Testis (tissue), 2 donors: Measurements from ENCODE around the gene LCLAT1.

Source experiments
- POLR2A ChIP-seq: fragments of 450-650 bp; IDR thresholded peaks from one replicate; pipeline ENCODE4 v1.6.1; 2017; ENCODE audit warnings: antibody characterized with exemption, mild to moderate bottlenecking, moderate library complexity
- TF ChIP-seq, protein P1 (sequence below), 3 experiments: fragments of 450-650 bp in 2 of 3; fragments of 200-600 bp in 1 of 3; sonication (generic) in 1 of 3; IDR thresholded peaks; one replicate each; pipeline ENCODE4 v1.5.1; 2016 to 2019; ENCODE audit warnings: antibody characterized with exemption in 3 of 3, mild to moderate bottlenecking in 2 of 3, moderate library complexity in 1 of 3

DNA sequence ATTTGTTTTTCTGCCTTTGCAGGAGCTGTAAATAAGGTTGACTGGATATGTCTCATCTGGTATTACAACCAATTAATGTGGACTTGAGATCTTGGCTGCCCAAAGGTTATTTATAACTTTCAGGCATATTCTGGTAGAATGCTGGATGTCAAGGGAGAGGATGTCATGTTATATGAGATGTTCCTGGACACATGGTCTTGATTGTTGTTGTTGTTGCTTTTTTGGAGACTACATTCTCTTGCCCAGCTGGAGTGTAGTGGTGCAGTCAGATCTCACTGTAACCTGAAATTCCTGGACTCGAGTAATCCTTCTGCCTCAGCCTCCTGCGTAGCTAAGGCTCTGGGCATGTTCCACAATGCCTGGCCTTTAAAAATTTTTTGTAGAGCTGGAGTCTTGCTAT lies 83.3 kb downstream of the LCLAT1 start:
- TF ChIP-seq, protein P1, sequence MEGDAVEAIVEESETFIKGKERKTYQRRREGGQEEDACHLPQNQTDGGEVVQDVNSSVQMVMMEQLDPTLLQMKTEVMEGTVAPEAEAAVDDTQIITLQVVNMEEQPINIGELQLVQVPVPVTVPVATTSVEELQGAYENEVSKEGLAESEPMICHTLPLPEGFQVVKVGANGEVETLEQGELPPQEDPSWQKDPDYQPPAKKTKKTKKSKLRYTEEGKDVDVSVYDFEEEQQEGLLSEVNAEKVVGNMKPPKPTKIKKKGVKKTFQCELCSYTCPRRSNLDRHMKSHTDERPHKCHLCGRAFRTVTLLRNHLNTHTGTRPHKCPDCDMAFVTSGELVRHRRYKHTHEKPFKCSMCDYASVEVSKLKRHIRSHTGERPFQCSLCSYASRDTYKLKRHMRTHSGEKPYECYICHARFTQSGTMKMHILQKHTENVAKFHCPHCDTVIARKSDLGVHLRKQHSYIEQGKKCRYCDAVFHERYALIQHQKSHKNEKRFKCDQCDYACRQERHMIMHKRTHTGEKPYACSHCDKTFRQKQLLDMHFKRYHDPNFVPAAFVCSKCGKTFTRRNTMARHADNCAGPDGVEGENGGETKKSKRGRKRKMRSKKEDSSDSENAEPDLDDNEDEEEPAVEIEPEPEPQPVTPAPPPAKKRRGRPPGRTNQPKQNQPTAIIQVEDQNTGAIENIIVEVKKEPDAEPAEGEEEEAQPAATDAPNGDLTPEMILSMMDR (IDR thresholded peaks at IDR 0.05), result no peak
- no peak for TF ChIP-seq POLR2A
